GM19023 (cell line): ENCODE data around the gene EHMT2.
A peak's percentile ranks its signal among the peaks of the same experiment; 100 is the strongest.
"Not testable (repeated sequence)": the region's sequence is repeated elsewhere in the genome, so short reads cannot be mapped to it uniquely, and the experiment has no call there.

Experiments
- ATAC-seq: cut with Tn5 transposase; IDR thresholded peaks from one replicate; pipeline ENCODE4 v1.9.1; 2021; ENCODE audit warnings: mild to moderate bottlenecking, moderate library complexity; ENCODE audit not compliant: unreplicated experiment

Gene EHMT2

GRCh38 chr6:31915756-31916155 is 18.3 kb upstream of the EHMT2 start:
- ATAC-seq, result no peak

GRCh38 chr6:31915351-31915750 is 17.9 kb upstream of the EHMT2 start:
- no peak for ATAC-seq

- no peak for ATAC-seq
Observed at GRCh38 chr6:31911826-31912585, 14.5 kb upstream of the EHMT2 start.

- ATAC-seq, result not testable (repeated sequence)
Observed at GRCh38 chr6:31909298-31909697, 11.8 kb upstream of the EHMT2 start.

GRCh38 chr6:31908791-31909190 is 11.3 kb upstream of the EHMT2 start:
- no peak for ATAC-seq

GRCh38 chr6:31908255-31908654 is 10.8 kb upstream of the EHMT2 start:
- not testable (repeated sequence) for ATAC-seq

DNA sequence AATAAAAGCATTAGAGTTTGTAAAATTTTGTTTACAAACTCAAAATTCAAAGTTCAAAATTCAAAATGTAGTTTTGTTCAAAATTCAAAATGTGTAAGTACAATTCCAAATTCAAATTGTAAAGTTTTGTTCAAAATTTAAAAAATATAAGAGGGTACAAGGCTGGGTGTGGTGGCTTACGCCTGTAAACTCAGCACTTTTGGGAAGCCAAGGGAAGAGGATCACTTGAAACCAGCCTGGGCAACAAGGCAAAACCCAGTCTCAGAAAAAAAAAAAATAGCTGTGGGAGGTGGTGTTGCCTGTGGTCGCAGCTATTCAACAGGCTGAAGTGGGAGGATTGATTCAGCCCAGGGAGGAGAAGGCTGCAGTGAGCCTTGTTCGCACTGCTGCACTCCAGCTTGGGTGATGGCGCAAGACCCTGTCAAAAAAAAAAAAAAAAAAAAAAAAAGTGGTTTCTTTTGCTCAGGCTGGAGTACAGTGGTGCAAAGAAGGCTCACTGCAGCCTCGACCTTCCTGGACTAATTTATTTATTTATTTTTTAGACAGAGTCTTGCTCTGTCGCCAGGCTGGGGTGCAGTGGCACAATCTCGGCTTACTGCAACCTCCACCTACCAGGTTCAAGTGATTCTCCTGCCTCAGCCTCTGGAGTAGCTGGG is 9.8 kb upstream of the EHMT2 start:
- no peak for ATAC-seq

- ATAC-seq, result not testable (repeated sequence)
Observed at GRCh38 chr6:31906727-31907126, 9.2 kb upstream of the EHMT2 start.

- ATAC-seq, result no peak
Observed at GRCh38 chr6:31906122-31906521, 8.6 kb upstream of the EHMT2 start.

GRCh38 chr6:31905041-31905440 is 7.5 kb upstream of the EHMT2 start:
- ATAC-seq, result no peak

GRCh38 chr6:31903957-31904356 is 6.5 kb upstream of the EHMT2 start:
- ATAC-seq, result no peak

GRCh38 chr6:31901953-31902643 is 4.6 kb upstream of the EHMT2 start, which contains the start of gene ZBTB12:
TSS of gene ZBTB12 (minus strand) at chr6:31902086. CDS start at chr6:31901305, 781 bp downstream.
- ATAC-seq, result peak; percentile 58

DNA sequence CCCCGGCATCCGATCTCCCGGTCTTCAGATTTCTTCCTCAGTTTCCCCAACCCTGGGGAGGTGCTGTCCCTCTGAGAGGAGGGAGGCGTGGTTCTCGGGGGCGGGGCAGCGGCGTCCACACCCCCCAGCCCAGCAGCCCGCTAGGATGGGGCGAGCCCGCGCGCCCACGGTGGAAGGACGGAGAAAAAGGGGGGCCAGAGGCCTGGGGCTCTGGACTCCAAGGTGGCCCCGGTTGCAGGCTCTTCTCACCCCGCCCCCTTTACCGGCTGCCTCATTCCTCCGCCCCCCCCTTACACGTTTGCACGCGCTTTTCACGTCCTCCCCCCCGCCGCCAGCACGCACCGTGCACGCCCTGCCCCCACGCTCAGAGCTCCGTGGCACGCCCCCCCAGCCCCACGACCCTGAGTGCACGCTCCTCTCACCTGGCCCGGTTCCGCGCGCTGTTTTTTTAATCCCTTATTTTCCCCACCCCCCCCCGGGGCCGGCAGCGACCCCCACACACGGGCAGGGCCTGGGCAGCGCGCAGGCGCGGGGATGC is 4.0 kb upstream of the EHMT2 start:
- no peak for ATAC-seq

DNA sequence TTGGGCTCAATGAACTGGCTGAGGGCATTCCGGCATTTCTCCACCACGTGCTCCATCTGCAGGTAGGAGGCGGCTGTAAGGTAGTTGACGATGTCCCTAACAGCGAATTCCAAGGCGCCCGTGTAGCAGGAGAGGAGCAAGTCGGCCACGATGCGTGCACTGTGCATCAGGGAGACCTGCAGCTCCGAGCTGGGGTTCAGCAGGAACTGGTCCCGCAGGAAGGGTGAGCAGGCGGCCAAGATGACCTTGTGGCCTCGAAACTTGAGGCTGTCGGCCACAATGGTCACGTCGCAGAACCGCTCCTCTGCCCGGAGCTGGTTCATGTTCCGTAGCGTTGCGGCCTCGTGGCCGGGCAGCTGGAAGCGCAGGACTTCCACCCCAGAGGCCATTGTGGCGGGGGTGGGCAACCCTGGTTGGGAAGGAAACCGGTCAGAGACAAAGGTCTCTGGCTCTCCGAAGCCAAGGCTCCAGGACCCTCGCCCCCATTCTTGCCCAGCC is 3.5 kb upstream of the EHMT2 start:
- no peak for ATAC-seq

GRCh38 chr6:31899882-31900722 is 2.6 kb upstream of the EHMT2 start:
- ATAC-seq, result no peak

DNA sequence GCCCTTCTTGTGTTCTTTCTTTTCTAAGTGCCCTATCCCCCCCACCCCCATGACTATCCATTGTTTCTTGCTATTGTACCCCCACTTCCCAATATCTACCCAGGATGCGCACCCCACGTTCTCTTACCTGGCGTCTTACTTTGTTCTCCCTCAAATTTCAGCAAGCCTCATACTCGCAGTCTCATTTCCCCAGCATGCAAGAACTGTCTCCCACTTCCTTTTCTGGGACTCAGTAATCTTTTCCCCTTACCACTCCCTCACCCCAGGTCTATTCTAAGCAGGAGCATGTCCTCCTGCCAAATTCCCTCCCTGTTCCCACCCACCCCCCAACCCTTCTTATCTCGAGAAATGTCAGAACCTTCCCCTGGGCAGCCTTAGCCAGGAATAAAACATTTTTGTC is 1.7 kb upstream of the EHMT2 start:
- no peak for ATAC-seq

GRCh38 chr6:31898383-31899011 is 999 bp upstream of the EHMT2 start:
- no peak for ATAC-seq

DNA sequence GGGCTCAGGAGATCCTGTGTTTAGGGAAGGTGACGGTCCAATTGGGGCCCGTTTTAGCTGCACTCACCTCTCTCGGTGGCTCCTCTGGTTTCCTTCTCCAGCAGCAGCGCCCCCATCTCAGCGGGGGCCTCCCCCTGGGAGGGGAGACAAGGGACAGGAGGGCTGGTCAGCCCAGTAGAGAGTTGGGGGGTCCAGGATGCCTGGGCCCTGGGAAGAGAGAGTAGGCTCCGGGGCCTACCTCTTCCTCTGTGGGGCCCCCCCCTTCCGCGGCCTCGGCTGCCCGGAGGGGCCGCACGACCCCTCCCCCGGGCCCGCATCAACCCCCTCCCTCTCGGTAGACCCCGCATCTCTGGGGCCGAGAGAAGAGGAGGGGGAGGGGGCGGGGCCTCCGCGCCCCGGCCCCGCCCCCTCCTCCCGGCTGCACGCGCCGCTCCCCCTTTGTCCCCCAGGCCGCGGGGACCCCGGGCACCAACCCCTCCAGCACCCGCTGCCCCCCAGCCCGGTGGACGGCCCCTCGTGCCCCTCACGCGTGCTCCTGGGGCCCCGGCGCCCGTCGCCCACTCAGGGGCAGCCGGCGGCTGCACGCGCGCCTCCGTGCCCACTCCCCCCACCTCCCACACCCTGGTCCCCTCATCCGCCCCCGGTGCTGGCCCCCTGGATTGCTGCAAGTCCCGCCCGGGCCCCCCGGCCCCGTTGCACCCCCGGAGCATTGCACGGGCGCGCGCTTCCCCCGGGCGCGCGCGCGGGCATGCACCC is 464 bp downstream of the EHMT2 start:
- ATAC-seq, result no peak

DNA sequence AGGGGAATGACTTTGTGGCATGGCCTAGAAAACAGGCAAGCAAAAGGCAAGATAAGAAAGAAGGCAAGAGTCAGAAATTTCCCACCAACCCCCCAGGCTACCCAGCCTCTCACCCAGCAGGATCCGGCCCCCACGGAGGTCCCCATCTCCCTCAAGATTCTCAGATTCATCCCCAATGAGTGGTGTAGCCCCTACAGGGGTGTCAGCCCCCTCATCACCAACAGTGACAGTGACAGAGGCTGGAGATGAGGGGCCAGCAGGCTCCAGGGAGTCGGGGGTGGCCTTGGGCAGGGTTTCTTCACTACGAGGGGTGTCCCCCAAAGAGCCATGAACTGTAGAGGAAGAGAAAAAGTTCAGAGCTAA is 1.0 kb downstream of the EHMT2 start:
- no peak for ATAC-seq
